Activated T-cell treated with anti-CD3 and anti-CD28 coated beads, Interleukin-2, amount 50 U/mL, for 24 hours (primary cell): ENCODE results near the gene PNMA3.
"Not testable (repeated sequence)": the region's sequence is repeated elsewhere in the genome, so short reads cannot be mapped to it uniquely, and the experiment has no call there.

ENCODE experiments used
- DNase-seq: peaks from one replicate; pipeline ENCODE4 v3.0.0-alpha.2; 2020
- H3K27ac Mint-ChIP-seq: 2 replicates; pipeline ENCODE4 v1.8.0; 2020; ENCODE audit warnings: mild to moderate bottlenecking, mixed read lengths
- H3K27me3 Mint-ChIP-seq: 2 replicates; pipeline ENCODE4 v1.8.0; 2020; ENCODE audit warnings: mixed read lengths
- H3K36me3 Mint-ChIP-seq: 2 replicates; pipeline ENCODE4 v1.8.0; 2020; ENCODE audit warnings: low read depth, mixed read lengths
- H3K4me1 Mint-ChIP-seq: 2 replicates; pipeline ENCODE4 v1.8.0; 2020; ENCODE audit warnings: low read depth, mixed read lengths
- H3K4me3 Mint-ChIP-seq: 2 replicates; pipeline ENCODE4 v1.8.0; 2020; ENCODE audit warnings: mild to moderate bottlenecking, moderate library complexity, mixed read lengths
- H3K9me3 Mint-ChIP-seq: 2 replicates; pipeline ENCODE4 v1.8.0; 2020; ENCODE audit warnings: mixed read lengths

Gene PNMA3

GRCh38 chrX:153055871-153056749, at the start of gene PNMA3:
Gene PNMA3, plus strand, starts transcription at chrX:153056470. Its CDS starts 586 bp downstream, at chrX:153057056.
- no peak within 1 kb of the TSS for H3K4me3 Mint-ChIP-seq
- no peaks in the 10 kb centered on the region for H3K4me1 Mint-ChIP-seq
- H3K27ac Mint-ChIP-seq, result no peak within 1 kb of the TSS
- peaks cover 27% of the 10 kb centered on the region for H3K27me3 Mint-ChIP-seq
- H3K36me3 Mint-ChIP-seq, result no peaks in the 10 kb centered on the region
- no peak for DNase-seq
- no peaks in the 10 kb centered on the region for H3K9me3 Mint-ChIP-seq

- not testable (repeated sequence) for H3K4me1 Mint-ChIP-seq, H3K36me3 Mint-ChIP-seq, DNase-seq, H3K4me3 Mint-ChIP-seq, H3K9me3 Mint-ChIP-seq, H3K27ac Mint-ChIP-seq
- H3K27me3 Mint-ChIP-seq, result peaks cover 58% of the 10 kb centered on the region
Observed at GRCh38 chrX:153017174-153017573, 39.1 kb upstream of the PNMA3 start.

- DNase-seq, result no peak
- Mint-ChIP-seq H3K36me3 (no peaks in the 10 kb centered on the region), H3K4me1 (peaks cover 7% of the 10 kb centered on the region), H3K27ac (no peak overlapping the region), H3K27me3 (peaks cover 48% of the 10 kb centered on the region), H3K9me3 (no peaks in the 10 kb centered on the region), H3K4me3 (no peak overlapping the region)
Observed at GRCh38 chrX:153019166-153019565, 37.1 kb upstream of the PNMA3 start.

GRCh38 chrX:153026501-153026900, 29.8 kb upstream of the PNMA3 start:
- H3K9me3 Mint-ChIP-seq, H3K36me3 Mint-ChIP-seq, DNase-seq, H3K4me1 Mint-ChIP-seq, H3K4me3 Mint-ChIP-seq, H3K27ac Mint-ChIP-seq: not testable (repeated sequence)
- H3K27me3 Mint-ChIP-seq, result peaks cover 14% of the 10 kb centered on the region

- H3K27ac Mint-ChIP-seq, H3K36me3 Mint-ChIP-seq, H3K9me3 Mint-ChIP-seq, DNase-seq, H3K4me3 Mint-ChIP-seq, H3K4me1 Mint-ChIP-seq: not testable (repeated sequence)
- peaks cover 19% of the 10 kb centered on the region for H3K27me3 Mint-ChIP-seq
Observed at GRCh38 chrX:153028487-153028886, 27.8 kb upstream of the PNMA3 start.

GRCh38 chrX:153029162-153029561, 27.1 kb upstream of the PNMA3 start:
- no peak overlapping the region for H3K4me3 Mint-ChIP-seq
- peaks cover 15% of the 10 kb centered on the region for H3K27me3 Mint-ChIP-seq
- H3K4me1 Mint-ChIP-seq, result peaks cover 10% of the 10 kb centered on the region
- H3K27ac Mint-ChIP-seq, result no peak overlapping the region
- no peak for DNase-seq
- no peaks in the 10 kb centered on the region for H3K36me3 Mint-ChIP-seq
- H3K9me3 Mint-ChIP-seq, result no peaks in the 10 kb centered on the region

GRCh38 chrX:153029875-153030274, 26.4 kb upstream of the PNMA3 start:
- no peaks in the 10 kb centered on the region for H3K36me3 Mint-ChIP-seq
- no peak overlapping the region for H3K27ac Mint-ChIP-seq
- peaks cover 15% of the 10 kb centered on the region for H3K27me3 Mint-ChIP-seq
- DNase-seq, result no peak
- H3K4me1 Mint-ChIP-seq, result peaks cover 10% of the 10 kb centered on the region
- H3K4me3 Mint-ChIP-seq, result no peak overlapping the region
- H3K9me3 Mint-ChIP-seq, result peaks cover 4% of the 10 kb centered on the region

- H3K4me1 Mint-ChIP-seq, result peaks cover 10% of the 10 kb centered on the region
- H3K27ac Mint-ChIP-seq, result no peak overlapping the region
- H3K36me3 Mint-ChIP-seq, result peaks cover 3% of the 10 kb centered on the region
- H3K9me3 Mint-ChIP-seq, result peaks cover 4% of the 10 kb centered on the region
- no peak for DNase-seq
- no peak overlapping the region for H3K4me3 Mint-ChIP-seq
- H3K27me3 Mint-ChIP-seq, result peaks cover 15% of the 10 kb centered on the region
Observed at GRCh38 chrX:153030801-153031200, 25.5 kb upstream of the PNMA3 start.

GRCh38 chrX:153032397-153033118, 23.7 kb upstream of the PNMA3 start:
- H3K27ac Mint-ChIP-seq, result peak overlapping the region; percentile 93
- peaks cover 7% of the 10 kb centered on the region for H3K36me3 Mint-ChIP-seq
- H3K9me3 Mint-ChIP-seq, result peaks cover 4% of the 10 kb centered on the region
- DNase-seq, result peak; percentile 84
- peaks cover 10% of the 10 kb centered on the region for H3K4me1 Mint-ChIP-seq
- H3K27me3 Mint-ChIP-seq, result peaks cover 18% of the 10 kb centered on the region
- peak overlapping the region; percentile 79 for H3K4me3 Mint-ChIP-seq

GRCh38 chrX:153049093-153049492, 7.2 kb upstream of the PNMA3 start:
- no peak overlapping the region for H3K27ac Mint-ChIP-seq
- H3K4me3 Mint-ChIP-seq, result no peak overlapping the region
- no peaks in the 10 kb centered on the region for H3K4me1 Mint-ChIP-seq
- peaks cover 12% of the 10 kb centered on the region for H3K9me3 Mint-ChIP-seq
- peaks cover 32% of the 10 kb centered on the region for H3K27me3 Mint-ChIP-seq
- DNase-seq, result no peak
- peaks cover 24% of the 10 kb centered on the region for H3K36me3 Mint-ChIP-seq

GRCh38 chrX:153052534-153052933, 3.7 kb upstream of the PNMA3 start:
- DNase-seq, result no peak
- Mint-ChIP-seq H3K27me3 (peaks cover 34% of the 10 kb centered on the region), H3K9me3 (peaks cover 12% of the 10 kb centered on the region), H3K4me3 (no peak overlapping the region), H3K27ac (no peak overlapping the region), H3K4me1 (no peaks in the 10 kb centered on the region), H3K36me3 (peaks cover 22% of the 10 kb centered on the region)

GRCh38 chrX:153057281-153057680, 1.0 kb downstream of the PNMA3 start:
- H3K27me3 Mint-ChIP-seq, result peaks cover 23% of the 10 kb centered on the region
- H3K4me3 Mint-ChIP-seq, result no peak overlapping the region

GRCh38 chrX:153059191-153060094, 3.2 kb downstream of the PNMA3 start:
- Mint-ChIP-seq H3K9me3 (no peaks in the 10 kb centered on the region), H3K4me3 (no peak overlapping the region), H3K27me3 (peaks cover 24% of the 10 kb centered on the region), H3K27ac (no peak overlapping the region), H3K36me3 (no peaks in the 10 kb centered on the region), H3K4me1 (peaks cover 1% of the 10 kb centered on the region)
- no peak for DNase-seq

More at GRCh38 chrX:153057281-153057680, 1.0 kb downstream of the PNMA3 start:
- H3K9me3 Mint-ChIP-seq, result no peaks in the 10 kb centered on the region
- no peak for DNase-seq
- H3K36me3 Mint-ChIP-seq, result no peaks in the 10 kb centered on the region
- no peak overlapping the region for H3K27ac Mint-ChIP-seq
- peaks cover 1% of the 10 kb centered on the region for H3K4me1 Mint-ChIP-seq

GRCh38 chrX:153060095-153060445, 3.8 kb downstream of the PNMA3 start:
- Mint-ChIP-seq H3K9me3 (no peaks in the 10 kb centered on the region), H3K27me3 (peaks cover 23% of the 10 kb centered on the region), H3K36me3 (no peaks in the 10 kb centered on the region), H3K4me3 (no peak overlapping the region), H3K4me1 (peaks cover 1% of the 10 kb centered on the region), H3K27ac (no peak overlapping the region)
- DNase-seq, result no peak
